Amygdala (tissue), 56 donors: ENCODE results near the gene PAN2.
"Not testable (repeated sequence)": the region's sequence is repeated elsewhere in the genome, so short reads cannot be mapped to it uniquely, and the experiment has no call there.

Experiments used
- DNase-seq, 56 donors: peaks; one replicate each; lab custom pipeline; 2025; lab: John Stamatoyannopoulos, UW

The PAN2 gene

DNA sequence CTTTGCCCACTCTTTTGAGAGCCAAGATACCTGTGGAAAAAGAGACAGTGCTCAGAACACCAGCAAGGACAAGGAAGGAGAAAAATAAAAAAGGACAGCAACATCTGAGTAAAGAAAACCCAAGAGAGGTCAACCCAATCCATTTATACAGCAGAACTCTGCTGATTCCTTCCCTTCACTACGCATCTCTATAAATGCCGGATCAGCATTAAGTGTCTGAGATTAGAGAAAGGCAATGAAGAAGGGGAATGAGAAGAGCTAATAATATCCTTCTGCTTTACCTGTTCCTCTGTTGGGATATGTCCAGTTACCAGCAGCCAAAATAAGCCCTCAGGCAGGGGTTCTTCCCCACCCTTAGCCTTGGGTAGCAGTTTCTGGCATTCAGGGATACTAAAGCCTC lies 51.2 kb downstream of the PAN2 start:
- DNase-seq, result no peak

DNA sequence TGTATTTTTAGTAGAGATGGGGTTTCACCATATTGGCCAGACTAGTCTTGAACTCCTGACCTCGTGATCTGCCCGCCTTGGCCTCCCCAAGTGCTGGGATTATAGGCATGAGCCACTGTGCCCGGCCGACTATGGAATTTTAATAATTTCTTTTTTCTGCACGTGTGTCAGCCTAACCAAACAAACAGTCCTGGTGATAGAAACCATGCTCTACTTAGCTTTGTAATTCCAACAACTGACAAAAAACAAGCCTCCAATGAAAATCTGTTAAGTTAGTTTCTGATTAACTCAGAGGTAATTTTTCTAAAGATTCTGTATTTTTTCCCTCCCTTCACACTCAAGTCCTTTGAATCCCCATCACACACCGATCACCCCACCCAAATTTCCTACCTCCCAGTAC lies 51.8 kb downstream of the PAN2 start:
- no peak for DNase-seq

DNA sequence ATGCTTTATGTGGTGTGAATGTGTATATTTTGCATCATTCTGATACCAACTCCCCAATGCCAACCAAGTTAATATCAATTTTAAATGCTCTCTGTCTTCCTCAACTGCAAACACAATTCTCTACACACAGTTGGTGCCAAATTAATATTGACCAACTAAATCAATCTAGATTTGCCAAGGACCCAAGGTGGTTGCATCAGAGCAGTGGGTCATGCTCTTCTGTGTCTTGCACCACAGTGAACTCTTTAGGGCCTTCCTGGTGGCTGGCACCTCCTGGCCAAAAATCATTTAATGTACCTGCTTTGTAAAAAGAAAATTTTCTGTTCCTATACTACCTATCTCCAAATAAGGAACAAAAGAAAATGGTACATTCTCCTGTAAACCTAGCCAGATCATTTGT lies 53.0 kb downstream of the PAN2 start:
- DNase-seq, result no peak

DNA sequence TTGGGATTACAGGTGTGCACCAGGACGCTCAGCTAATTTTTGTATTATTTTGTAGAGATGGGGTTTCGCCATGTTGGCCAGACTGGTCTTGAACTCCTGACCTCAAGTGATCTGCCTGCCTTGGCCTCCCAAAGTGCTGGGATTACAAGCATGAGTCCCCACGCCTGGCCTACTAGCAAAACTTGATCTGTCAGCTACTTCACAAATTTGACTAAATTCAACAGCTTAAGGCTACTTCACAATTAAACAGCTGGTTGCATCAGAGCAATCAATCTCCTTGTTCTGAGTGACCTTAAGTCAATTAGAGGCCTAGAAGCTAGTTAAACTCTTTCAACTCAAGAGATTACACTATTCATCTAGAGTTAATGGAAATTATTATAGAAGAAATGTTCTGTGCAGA lies 54.9 kb downstream of the PAN2 start:
- no peak for DNase-seq

DNA sequence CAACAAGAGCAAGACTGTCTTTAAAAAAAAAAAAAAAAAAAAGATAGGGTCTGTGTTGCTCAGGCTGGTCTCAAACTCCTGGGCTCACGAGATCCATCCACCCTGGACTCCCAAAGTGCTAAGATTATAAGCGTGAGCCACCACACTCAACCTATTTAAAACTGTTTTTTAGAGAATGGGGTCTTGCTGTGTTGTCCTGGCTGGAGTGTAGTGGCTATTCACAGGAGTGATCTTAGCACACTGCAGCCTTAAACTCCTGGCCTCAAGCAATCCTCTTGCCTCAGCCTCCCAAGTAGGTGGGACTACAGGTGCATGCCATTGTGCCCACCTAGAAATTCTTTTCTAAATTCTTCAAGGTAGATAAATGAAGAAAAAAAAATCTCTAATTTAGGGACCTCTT lies 59.5 kb downstream of the PAN2 start:
- no peak for DNase-seq

DNA sequence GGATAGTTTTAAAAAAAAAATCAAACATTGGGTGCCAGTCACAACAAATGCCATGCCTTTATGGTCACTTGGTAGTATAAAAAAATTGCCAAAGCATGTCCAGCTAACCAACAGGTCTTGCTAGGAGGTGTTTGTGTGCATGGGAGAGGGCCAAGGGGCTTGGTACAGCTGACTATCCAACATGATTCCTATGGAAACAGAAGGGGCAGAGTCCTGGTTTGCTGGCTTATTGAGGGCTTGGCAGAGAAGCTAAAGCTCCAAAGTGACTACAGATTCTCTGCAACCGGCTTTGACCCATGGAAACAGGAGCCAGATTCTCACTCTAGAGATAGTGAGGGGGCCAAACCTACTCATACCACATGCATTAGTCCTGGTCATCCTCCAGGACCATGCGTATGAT lies 61.3 kb downstream of the PAN2 start:
- not testable (repeated sequence) for DNase-seq

DNA sequence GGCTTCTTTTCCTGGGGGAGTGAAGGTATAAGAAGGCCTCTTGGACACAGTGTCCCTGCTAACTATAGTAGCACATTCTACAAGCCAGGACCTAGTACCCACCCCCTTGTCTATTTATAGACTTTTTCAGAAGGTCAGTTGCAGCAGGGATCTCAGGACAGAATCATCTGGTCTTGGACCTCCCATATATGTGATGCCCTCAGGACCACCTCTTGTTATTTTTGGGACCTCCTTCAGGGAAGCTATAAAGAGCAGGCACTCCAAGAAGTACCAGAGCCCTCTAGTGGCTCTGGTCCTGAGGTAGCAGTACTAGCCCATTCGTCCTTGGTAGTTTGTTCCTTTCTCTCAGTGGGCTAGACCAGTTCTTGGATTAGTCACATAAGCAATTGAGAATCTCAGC lies 62.8 kb downstream of the PAN2 start:
- DNase-seq, result peak in 1 of 56 donors; percentile 1

DNA sequence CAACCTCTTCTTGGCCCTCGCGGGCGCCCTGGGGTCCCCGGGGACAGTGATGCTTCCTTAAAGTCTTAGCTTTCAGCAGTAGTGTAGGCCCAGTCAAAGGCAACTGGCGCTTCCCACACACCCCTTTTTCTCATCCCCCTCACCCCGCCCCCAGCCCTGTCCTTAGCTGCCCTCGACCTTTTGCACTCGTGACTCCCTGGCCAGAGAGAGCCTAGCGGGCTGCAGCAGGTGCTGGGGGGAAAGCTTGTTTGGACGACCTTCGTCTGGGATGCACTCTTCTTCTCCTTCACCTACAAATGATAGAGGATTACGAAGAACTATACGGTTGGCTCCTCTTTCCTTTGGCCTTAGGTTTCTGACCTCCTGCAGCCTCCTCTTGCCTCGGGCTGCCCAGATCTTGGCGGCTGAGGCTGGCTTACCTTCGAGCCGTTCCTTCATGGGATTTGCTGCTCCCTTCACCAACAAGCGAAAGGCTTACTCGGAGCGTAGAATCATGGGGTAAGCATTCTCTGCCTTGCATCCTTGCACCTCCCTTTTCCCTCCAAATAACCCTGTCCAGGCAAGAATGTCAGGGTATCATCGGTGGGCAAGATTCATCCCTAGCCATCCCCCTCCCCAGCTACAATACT lies 66.2 kb downstream of the PAN2 start:
- DNase-seq, result peak in 5 of 56 donors; percentile 29 to 65 (median 52)

DNA sequence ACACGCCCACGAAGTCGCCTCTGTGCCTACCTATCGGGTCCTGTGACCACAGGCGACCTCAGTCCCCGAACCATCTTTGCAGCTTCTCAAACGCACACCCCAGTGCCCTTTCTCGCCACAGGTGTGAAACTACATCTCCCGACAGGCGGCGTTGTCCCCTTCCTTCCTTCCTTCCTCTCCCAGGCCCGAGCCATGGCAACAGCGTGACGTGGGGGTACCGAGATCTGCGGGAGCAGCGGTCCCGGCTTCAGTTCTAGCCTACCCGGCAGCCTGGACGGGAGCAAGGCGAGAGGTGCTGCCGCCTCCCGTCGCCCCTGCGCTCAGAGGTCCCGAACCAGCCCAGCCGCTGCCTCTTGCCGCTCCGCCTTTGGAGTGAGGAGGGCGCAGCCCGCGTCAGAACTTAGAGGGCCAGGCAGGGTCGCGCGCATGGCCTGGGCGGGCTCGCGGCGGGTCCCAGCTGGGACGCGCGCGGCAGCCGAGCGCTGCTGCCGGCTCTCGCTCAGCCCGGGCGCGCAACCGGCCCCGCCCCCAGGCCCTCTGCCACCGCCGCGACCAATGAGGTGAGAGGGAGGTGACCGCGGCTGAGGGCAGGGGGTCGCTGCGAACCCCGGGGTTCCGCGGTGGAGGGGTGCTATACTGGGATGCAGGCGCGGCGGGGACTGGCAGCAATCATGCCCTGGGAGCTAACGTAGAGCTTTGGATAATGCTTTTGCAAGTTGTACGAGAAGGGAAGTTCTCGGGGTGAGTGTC lies 66.9 kb downstream of the PAN2 start, which contains the start of gene COQ10A:
TSS of gene COQ10A (plus strand) at position 250 of the 750 bp plus-strand sequence. CDS start at position 427, 177 bp downstream.
- peak in 55 of 56 donors; percentile 25 to 89 (median 77) for DNase-seq
